ENCODE measurements around the gene KRTAP13-1.

Gene KRTAP13-1

GRCh38 chr21:30372139-30372770, 23.6 kb upstream of the KRTAP13-1 start, which contains the start of gene KRTAP13-2:
Gene KRTAP13-2 (minus strand): TSS chr21:30372271. CDS start chr21:30372213, 58 bp downstream.
- no peak within 1 kb of the TSS for H3K4me3 ChIP-seq (ENCODE audit: low read length)
- DNase-seq (ENCODE audit: low read depth) = no peak

GRCh38 chr21:30382201-30382600, 13.6 kb upstream of the KRTAP13-1 start:
- TF ChIP-seq, protein P1, sequence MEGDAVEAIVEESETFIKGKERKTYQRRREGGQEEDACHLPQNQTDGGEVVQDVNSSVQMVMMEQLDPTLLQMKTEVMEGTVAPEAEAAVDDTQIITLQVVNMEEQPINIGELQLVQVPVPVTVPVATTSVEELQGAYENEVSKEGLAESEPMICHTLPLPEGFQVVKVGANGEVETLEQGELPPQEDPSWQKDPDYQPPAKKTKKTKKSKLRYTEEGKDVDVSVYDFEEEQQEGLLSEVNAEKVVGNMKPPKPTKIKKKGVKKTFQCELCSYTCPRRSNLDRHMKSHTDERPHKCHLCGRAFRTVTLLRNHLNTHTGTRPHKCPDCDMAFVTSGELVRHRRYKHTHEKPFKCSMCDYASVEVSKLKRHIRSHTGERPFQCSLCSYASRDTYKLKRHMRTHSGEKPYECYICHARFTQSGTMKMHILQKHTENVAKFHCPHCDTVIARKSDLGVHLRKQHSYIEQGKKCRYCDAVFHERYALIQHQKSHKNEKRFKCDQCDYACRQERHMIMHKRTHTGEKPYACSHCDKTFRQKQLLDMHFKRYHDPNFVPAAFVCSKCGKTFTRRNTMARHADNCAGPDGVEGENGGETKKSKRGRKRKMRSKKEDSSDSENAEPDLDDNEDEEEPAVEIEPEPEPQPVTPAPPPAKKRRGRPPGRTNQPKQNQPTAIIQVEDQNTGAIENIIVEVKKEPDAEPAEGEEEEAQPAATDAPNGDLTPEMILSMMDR (conservative IDR thresholded peaks at IDR 0.05; ENCODE audit: low read depth, low read length) = no peak
- H3K4me3 ChIP-seq (ENCODE audit: low read length) = no peak overlapping the region
- DNase-seq (ENCODE audit: low read depth) = no peak

More at GRCh38 chr21:30372139-30372770, 23.6 kb upstream of the KRTAP13-1 start, which contains the start of gene KRTAP13-2:
- TF ChIP-seq, protein P1 (conservative IDR thresholded peaks at IDR 0.05; ENCODE audit: low read depth, low read length) = no peak

DNA sequence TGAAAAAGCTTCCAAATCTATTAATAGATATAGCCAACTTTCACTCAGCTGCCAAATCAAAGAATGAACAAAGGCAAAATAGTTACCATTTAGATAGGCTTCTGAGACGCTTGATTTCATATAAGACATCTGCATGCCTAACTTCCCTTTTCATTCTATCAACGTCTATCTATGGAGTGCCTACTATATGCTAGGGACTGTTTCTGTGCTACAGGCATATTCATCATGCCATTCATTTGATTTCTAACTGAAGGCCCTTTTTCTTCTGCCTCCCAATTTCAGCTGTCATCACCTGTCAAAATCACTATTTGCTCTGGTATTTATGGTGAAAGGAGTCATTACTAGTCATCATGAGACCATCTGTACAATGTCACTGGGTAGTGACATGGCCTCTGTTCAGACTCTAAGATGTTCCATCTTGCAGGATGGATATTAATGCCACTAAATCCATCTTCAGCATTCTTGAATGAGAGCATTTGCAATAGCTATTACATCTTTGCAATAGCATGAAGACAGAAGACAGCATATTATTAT, 4.3 kb upstream of the KRTAP13-1 start:
- no peak overlapping the region for H3K4me3 ChIP-seq (ENCODE audit: low read length)
- DNase-seq (ENCODE audit: low read depth) = no peak
- TF ChIP-seq, protein P1 (conservative IDR thresholded peaks at IDR 0.05; ENCODE audit: low read depth, low read length) = no peak

GRCh38 chr21:30408782-30409494, 13.1 kb downstream of the KRTAP13-1 start:
- TF ChIP-seq, protein P1 (conservative IDR thresholded peaks at IDR 0.05; ENCODE audit: low read depth, low read length) = peak; percentile 14
- no peak overlapping the region for H3K4me3 ChIP-seq (ENCODE audit: low read length)
- no peak for DNase-seq (ENCODE audit: low read depth)

DNA sequence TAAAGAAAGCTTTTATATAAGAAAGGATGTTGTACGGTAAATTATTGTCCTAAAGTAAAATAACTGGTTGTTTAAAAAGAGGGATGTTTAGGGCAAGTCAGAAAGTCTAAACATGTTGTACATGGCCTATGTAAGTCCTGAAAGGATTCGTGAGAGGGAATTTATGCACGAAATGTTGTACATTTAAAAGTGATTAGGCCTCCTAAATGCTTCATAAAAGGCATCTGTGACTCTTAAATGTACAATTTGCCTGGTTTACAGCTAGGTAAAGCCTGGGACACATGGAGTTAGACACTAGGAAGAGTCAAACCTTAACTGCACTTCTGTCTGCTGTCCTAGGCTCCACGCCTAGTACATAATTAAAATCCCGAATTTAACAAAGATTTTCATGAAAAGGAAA, 20.2 kb downstream of the KRTAP13-1 start:
- DNase-seq (ENCODE audit: low read depth) = no peak
- no peak overlapping the region for H3K4me3 ChIP-seq (ENCODE audit: low read length)
- TF ChIP-seq, protein P1 (conservative IDR thresholded peaks at IDR 0.05; ENCODE audit: low read depth, low read length) = no peak

DNA sequence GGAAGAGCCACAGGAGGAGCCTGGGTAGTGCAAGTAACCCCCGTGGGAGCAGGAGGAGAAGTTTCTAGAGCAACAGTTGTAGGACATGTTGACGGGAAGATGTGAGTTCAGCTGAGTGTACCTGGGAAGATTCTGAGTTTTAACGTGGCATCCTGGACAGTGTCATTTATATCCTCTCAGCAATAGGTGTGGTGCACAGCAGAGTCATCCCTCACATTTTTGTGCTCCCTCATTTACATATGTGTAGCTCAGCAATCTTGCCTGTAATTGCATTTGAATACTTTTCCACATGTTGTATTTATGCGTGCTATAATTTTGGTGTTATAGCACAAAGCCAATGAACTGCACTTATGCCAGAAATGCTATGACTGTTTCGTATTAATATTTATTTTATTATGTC, 30.0 kb downstream of the KRTAP13-1 start, which contains the start of gene KRTAP13-3:
Gene KRTAP13-3, minus strand, starts transcription at position 101 of the 400 bp plus-strand sequence. Its CDS starts 14 bp downstream, at position 87.
- no peak within 1 kb of the TSS for H3K4me3 ChIP-seq (ENCODE audit: low read length)
- DNase-seq (ENCODE audit: low read depth) = no peak
- TF ChIP-seq, protein P1 (conservative IDR thresholded peaks at IDR 0.05; ENCODE audit: low read depth, low read length) = no peak

All from retinal pigment epithelial cell (primary cell).